PFSK-1 (cell line): ENCODE measurements around the gene PPP1CC.

Experiments used
- FOXP2 ChIP-seq: optimal IDR thresholded peaks from 2 replicates; pipeline ENCODE3; 2011; ENCODE audit warnings: borderline replicate concordance, control low read depth, inconsistent platforms; ENCODE audit not compliant: insufficient read depth; ENCODE audit errors: extremely low read length, extremely low read depth
- POLR2AphosphoS5 ChIP-seq: IDR thresholded peaks from 2 replicates; pipeline ENCODE4 v1.6.1; 2012; ENCODE audit warnings: low read depth, mild to moderate bottlenecking, control low read depth, low read length, moderate library complexity
- SIN3A ChIP-seq: IDR thresholded peaks from 2 replicates; pipeline ENCODE4 v1.6.1; 2012; ENCODE audit warnings: mild to moderate bottlenecking, low read length, moderate library complexity, borderline replicate concordance; ENCODE audit not compliant: insufficient read depth
- TAF1 ChIP-seq: IDR thresholded peaks from 2 replicates; pipeline ENCODE4 v1.6.1; 2012; ENCODE audit warnings: low read length, control low read depth, borderline replicate concordance; ENCODE audit not compliant: insufficient read depth
- TF ChIP-seq, protein P1 (sequence below), 2 experiments: IDR thresholded peaks; 2 replicates each; pipeline versions ENCODE4 v1.6.1 to v1.8.0; 2011 to 2012; ENCODE audit warnings: low read depth in 2 of 2, low read length in 2 of 2, control low read depth in 1 of 2, inconsistent platforms in 1 of 2, mild to moderate bottlenecking in 1 of 2, moderate library complexity in 1 of 2; ENCODE audit not compliant: insufficient read depth in 1 of 2

PPP1CC gene

DNA sequence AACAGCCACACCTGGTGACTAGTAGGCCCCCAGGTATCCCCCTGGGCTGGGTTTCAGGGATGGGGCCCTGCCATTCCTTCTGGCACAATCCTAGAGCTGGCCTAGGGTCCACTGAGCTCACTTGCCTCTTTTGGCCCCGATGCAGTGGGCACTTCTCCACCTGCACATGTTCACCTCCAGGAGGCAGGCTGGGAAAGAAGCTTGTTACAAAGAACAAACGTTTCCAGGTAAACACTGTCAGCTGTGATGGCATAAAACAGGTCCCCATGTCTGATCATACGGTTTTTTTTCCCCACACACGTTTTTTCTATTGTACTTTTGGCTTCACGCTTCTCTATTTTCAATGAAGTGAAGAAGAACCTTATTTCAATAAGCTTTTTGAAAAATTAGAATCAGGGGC is 37.9 kb downstream of the PPP1CC start:
- no peak for TF ChIP-seq FOXP2
- TF ChIP-seq TAF1: no peak
- no peak for TF ChIP-seq POLR2AphosphoS5
- TF ChIP-seq, protein P1, sequence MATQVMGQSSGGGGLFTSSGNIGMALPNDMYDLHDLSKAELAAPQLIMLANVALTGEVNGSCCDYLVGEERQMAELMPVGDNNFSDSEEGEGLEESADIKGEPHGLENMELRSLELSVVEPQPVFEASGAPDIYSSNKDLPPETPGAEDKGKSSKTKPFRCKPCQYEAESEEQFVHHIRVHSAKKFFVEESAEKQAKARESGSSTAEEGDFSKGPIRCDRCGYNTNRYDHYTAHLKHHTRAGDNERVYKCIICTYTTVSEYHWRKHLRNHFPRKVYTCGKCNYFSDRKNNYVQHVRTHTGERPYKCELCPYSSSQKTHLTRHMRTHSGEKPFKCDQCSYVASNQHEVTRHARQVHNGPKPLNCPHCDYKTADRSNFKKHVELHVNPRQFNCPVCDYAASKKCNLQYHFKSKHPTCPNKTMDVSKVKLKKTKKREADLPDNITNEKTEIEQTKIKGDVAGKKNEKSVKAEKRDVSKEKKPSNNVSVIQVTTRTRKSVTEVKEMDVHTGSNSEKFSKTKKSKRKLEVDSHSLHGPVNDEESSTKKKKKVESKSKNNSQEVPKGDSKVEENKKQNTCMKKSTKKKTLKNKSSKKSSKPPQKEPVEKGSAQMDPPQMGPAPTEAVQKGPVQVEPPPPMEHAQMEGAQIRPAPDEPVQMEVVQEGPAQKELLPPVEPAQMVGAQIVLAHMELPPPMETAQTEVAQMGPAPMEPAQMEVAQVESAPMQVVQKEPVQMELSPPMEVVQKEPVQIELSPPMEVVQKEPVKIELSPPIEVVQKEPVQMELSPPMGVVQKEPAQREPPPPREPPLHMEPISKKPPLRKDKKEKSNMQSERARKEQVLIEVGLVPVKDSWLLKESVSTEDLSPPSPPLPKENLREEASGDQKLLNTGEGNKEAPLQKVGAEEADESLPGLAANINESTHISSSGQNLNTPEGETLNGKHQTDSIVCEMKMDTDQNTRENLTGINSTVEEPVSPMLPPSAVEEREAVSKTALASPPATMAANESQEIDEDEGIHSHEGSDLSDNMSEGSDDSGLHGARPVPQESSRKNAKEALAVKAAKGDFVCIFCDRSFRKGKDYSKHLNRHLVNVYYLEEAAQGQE (IDR thresholded peaks at IDR 0.05; ENCODE audit: insufficient read depth in 1 of 2, low read depth in 2 of 2, low read length in 2 of 2): no peak
- no peak for TF ChIP-seq SIN3A

DNA sequence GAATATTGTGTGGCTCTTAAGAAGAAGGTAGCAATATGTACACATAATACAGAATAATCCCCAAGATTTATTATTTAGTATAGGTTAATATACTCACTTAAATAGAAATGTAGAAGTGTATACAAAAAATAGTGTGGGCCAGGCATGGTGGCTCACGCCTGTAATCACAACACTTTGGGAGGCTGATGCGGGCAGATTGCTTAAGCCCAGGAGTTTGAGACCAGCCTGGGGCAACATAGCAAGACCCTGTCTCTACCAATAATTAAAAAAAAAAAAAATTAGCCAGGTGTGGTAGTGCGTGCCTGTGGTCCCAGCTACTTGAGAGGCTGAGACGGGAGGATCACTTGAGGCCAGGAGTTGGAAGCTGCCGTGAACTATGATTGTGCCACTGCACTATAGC is 38.5 kb downstream of the PPP1CC start:
- no peak for TF ChIP-seq FOXP2
- TF ChIP-seq TAF1: no peak
- TF ChIP-seq, protein P1 (IDR thresholded peaks at IDR 0.05; ENCODE audit: insufficient read depth in 1 of 2, low read depth in 2 of 2, low read length in 2 of 2): no peak
- TF ChIP-seq POLR2AphosphoS5: no peak
- TF ChIP-seq SIN3A: no peak

DNA sequence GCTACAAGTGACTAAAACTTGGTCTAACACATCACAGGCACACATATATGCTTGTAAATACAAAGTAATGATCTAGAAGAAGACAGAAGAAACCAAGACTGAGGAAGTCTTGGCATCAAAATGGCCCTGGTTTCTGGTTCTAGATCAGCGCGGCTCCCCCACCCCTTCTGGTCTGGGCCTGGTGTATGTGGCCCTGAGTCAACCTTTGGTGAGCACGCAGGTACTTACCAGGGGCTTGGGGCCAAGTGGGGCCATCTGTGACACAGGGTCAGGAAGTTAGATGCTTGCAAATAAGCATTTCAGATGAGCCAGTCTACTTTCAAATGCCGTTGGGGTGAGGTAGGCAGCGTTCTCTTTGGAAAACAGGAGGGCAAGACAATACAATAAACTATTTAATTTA is 40.6 kb downstream of the PPP1CC start:
- TF ChIP-seq FOXP2 (no peak), POLR2AphosphoS5 (no peak), TAF1 (no peak), SIN3A (no peak)
- TF ChIP-seq, protein P1 (IDR thresholded peaks at IDR 0.05; ENCODE audit: insufficient read depth in 1 of 2, low read depth in 2 of 2, low read length in 2 of 2): no peak

DNA sequence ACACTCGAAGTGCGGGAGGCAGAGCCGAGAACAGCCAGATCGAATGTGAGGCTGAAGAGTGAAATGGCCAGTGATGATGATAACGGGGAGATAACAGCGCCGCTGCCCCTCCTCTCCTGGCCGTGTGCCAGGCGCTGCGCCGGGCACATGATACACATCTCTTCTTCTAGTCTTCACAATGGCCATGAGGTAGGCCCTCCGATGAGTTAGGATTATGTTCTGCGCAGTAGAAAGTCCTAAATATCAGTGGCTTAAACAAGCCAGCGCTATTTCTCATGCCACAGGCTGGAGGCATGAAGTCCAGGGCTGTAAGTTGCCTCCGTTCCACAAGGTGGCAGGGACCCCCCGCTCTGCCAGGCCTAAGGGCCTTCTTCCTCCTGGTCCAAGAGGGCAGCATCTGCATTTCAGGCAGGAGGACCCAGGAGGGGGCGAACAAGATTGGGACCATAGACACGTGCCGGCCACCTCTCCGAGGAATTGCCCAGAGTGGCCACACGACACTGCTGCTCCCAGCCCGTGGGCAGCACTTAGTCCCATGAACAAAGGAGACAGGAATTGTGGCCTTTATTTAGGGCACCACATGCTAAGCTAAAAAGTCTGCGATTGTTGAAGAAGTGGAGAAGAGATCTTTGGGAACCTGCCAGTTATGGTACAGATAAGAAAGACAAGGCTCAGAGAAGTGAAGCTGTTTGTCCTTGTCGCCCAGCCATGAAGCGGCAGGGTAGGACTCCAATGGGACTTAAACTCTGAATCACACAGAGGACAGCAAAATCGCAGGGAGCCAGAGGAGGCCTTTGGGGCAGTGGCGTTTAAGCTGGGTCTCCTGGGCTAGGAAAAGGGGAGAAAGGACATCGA is 42.9 kb downstream of the PPP1CC start:
- TF ChIP-seq SIN3A (no peak), TAF1 (no peak), FOXP2 (no peak), POLR2AphosphoS5 (no peak)
- TF ChIP-seq, protein P1 (IDR thresholded peaks at IDR 0.05; ENCODE audit: insufficient read depth in 1 of 2, low read depth in 2 of 2, low read length in 2 of 2): no peak
